HEK293 (cell line): ENCODE data around the gene TMEM150A.

ENCODE experiments used
- CTCF ChIA-PET: fragments of 350-600 bp; formaldehyde crosslinking; extraction: SDS; loops from one replicate; lab custom pipeline; 2021; ENCODE audit warnings: antibody characterized with exemption; lab: Yijun Ruan, JAX
- POLR2A ChIA-PET: fragments of 300-600 bp; formaldehyde crosslinking; extraction: SDS; loops from one replicate; lab custom pipeline; 2020; ENCODE audit warnings: antibody characterized with exemption, inconsistent platforms; lab: Yijun Ruan, JAX
- H3K27ac ChIP-seq: fragments of 200-500 bp; sonication (Bioruptor generic); 2 replicates; pipeline ENCODE4 v1.5.1; 2014; ENCODE audit warnings: low read depth, low read length, control low read depth, inconsistent platforms; ENCODE audit errors: extremely low read depth
- H3K36me3 ChIP-seq, 2 experiments: fragments of 200-500 bp in 1 of 2; sonication (Bioruptor generic) in 1 of 2; 1 replicate in 1 of 2; 2 replicates in 1 of 2; pipeline ENCODE4 v1.5.1; 2014 to 2017; ENCODE audit warnings: inconsistent platforms in 2 of 2, low read length in 2 of 2; ENCODE audit not compliant: control insufficient read depth in 2 of 2, insufficient read depth in 1 of 2
- H3K4me1 ChIP-seq: fragments of 200-500 bp; sonication (Bioruptor generic); 2 replicates; pipeline ENCODE4 v1.5.1; 2014; ENCODE audit warnings: mild to moderate bottlenecking, low read length, inconsistent platforms; ENCODE audit not compliant: control insufficient read depth, insufficient read depth
- H3K4me3 ChIP-seq: 2 replicates; pipeline ENCODE4 v1.5.1; 2011; ENCODE audit warnings: low read depth, mild to moderate bottlenecking, control low read depth, low read length, moderate library complexity
- H3K9me3 ChIP-seq: fragments of 200-500 bp; sonication (Bioruptor generic); 2 replicates; pipeline ENCODE4 v1.5.1; 2014; ENCODE audit warnings: low read depth, low read length, inconsistent platforms; ENCODE audit not compliant: control insufficient read depth, insufficient read depth
- PATZ1 ChIP-seq: fragments of 450-650 bp; formaldehyde crosslinking; IDR thresholded peaks from 2 replicates; pipeline ENCODE4 v1.5.1; 2016; ENCODE audit warnings: missing biosample characterization, missing genetic modification characterization
- REST ChIP-seq: fragments of 450-650 bp; formaldehyde crosslinking; IDR thresholded peaks from 2 replicates; pipeline ENCODE4 v1.5.1; 2016; ENCODE audit warnings: missing biosample characterization, missing genetic modification characterization
- SP2 ChIP-seq: fragments of 450-650 bp; formaldehyde crosslinking; IDR thresholded peaks from 2 replicates; pipeline ENCODE4 v1.5.1; 2016; ENCODE audit warnings: missing biosample characterization, missing genetic modification characterization
- YY2 ChIP-seq: fragments of 450-650 bp; formaldehyde crosslinking; IDR thresholded peaks from 2 replicates; pipeline ENCODE4 v1.5.1; 2016; ENCODE audit warnings: missing biosample characterization, missing genetic modification characterization
- ZBTB21 ChIP-seq: fragments of 450-650 bp; formaldehyde crosslinking; IDR thresholded peaks from 2 replicates; pipeline ENCODE4 v1.5.1; 2017; ENCODE audit warnings: missing biosample characterization, missing genetic modification characterization
- ZNF335 ChIP-seq: fragments of 450-650 bp; formaldehyde crosslinking; conservative IDR thresholded peaks from 2 replicates; pipeline ENCODE4 v1.5.1; 2016; ENCODE audit warnings: missing biosample characterization, missing genetic modification characterization
- ZNF354C ChIP-seq: fragments of 450-650 bp; formaldehyde crosslinking; IDR thresholded peaks from 2 replicates; pipeline ENCODE4 v1.5.1; 2016; ENCODE audit warnings: missing biosample characterization, missing genetic modification characterization, low read depth, borderline replicate concordance
- ZNF398 ChIP-seq: fragments of 450-650 bp; formaldehyde crosslinking; IDR thresholded peaks from 2 replicates; pipeline ENCODE4 v1.5.1; 2017; ENCODE audit warnings: missing biosample characterization, missing genetic modification characterization
- ZNF558 ChIP-seq: fragments of 450-650 bp; formaldehyde crosslinking; IDR thresholded peaks from 2 replicates; pipeline ENCODE4 v1.5.1; 2016; ENCODE audit warnings: missing biosample characterization, missing genetic modification characterization
- ZNF600 ChIP-seq: fragments of 450-650 bp; formaldehyde crosslinking; IDR thresholded peaks from 2 replicates; pipeline ENCODE4 v1.5.1; 2016; ENCODE audit warnings: missing biosample characterization, missing genetic modification characterization
- ZNF626 ChIP-seq: fragments of 450-650 bp; sonication (Bioruptor Pico); formaldehyde crosslinking; IDR thresholded peaks from 2 replicates; pipeline ENCODE4 v1.5.1; 2018; ENCODE audit warnings: missing biosample characterization, missing genetic modification characterization, inconsistent platforms
- ZNF830 ChIP-seq: fragments of 450-650 bp; IDR thresholded peaks from 2 replicates; pipeline ENCODE4 v1.5.0; 2018; ENCODE audit warnings: missing biosample characterization, missing genetic modification characterization, low read depth, mild to moderate bottlenecking, moderate library complexity

The TMEM150A gene

GRCh38 chr2:85601771-85602475 is 575 bp downstream of the TMEM150A start:
- peak overlapping the region; percentile 51; the same call in 1 of the 2 replicates for H3K27ac ChIP-seq
- peak overlapping the region; percentile 73 for H3K4me3 ChIP-seq
- peaks cover 11 to 31% of the 10 kb centered on the region in 2 experiments for H3K36me3 ChIP-seq
- peaks cover 9% of the 10 kb centered on the region for H3K4me1 ChIP-seq
- POLR2A ChIA-PET = interaction anchor here (0.5 to 3.0 kb wide), 9 partner anchors 10 to 695 kb away, joined by 3 to 31 read pairs (median 3); partner anchors contain the start of genes C2orf68, MAT2A and VAMP8
- CTCF ChIA-PET = interaction anchor here (0.6 to 1.2 kb wide), 3 partner anchors 40 to 216 kb away, joined by 3 to 7 read pairs (median 4); no protein-coding TSS in a partner anchor
- TF ChIP-seq ZNF335 (tag by site-specific recombination) (peak; percentile 88), ZNF558 (tag by site-specific recombination) (no peak), SP2 (tag by site-specific recombination) (peak; percentile 33), PATZ1 (tag by site-specific recombination) (0 out of 2 replicates have a peak, but pooled peaks have one; percentile 20), ZBTB21 (tag by site-specific recombination) (no peak), ZNF398 (tag by site-specific recombination) (peak; percentile 44), ZNF600 (peak; percentile 34; the same call in 1 of the 2 replicates), ZNF626 (tag by site-specific recombination) (no peak)
- no peaks in the 10 kb centered on the region for H3K9me3 ChIP-seq

DNA sequence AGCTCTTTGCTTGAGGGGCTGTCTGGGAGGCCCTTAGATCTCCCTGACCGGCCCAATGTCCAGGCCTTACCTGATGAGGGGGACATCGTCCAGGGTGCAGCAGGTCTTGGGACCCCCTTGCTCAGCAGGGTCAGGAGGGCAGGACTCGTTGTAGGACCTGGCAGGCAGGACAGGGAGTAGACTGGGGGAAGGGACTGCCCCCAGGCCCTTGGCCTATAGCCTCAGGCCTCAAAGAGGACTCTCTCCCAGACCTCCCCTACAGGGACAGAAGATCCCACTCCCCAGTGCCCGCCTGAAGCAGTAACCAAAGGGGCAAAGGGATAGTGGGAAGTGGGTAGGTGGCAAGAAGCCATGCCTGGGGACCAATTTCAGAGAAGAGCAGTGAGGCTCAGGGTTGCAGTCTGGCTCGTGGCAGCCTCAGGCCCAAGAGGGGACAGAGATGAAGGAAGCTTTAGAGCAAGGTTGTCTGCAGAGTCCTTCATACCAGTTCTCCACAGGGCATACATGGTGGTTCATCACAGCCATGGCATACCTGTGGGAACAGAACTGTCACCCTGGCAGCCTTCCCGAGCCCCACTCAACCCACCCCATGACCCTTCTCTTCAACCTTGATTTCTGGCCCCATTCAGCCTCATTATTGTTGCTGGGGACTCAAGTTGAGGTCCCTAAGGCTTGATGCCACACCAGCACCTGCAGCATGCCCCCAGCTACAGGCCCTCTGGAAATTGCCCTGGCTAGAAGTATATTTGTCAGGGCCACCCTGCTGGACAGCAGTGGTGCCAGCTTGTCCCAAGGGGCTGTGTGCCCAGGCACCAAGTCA is 1.3 kb downstream of the TMEM150A start:
- CTCF ChIA-PET = interaction anchor here (0.6 to 1.1 kb wide), 3 partner anchors 39 to 216 kb away, joined by 3 to 4 read pairs (median 3); no protein-coding TSS in a partner anchor
- no peak for TF ChIP-seq YY2 (tag by site-specific recombination)
- peak; percentile 24; the same call in 1 of the 2 replicates for TF ChIP-seq REST (tag by site-specific recombination)
- TF ChIP-seq ZNF354C (tag by site-specific recombination) = no peak
- TF ChIP-seq ZNF830 (tag by site-specific recombination) = no peak
- Histone ChIP-seq H3K36me3 (peaks cover 7 to 35% of the 10 kb centered on the region in 2 experiments; a peak in 2 of 3 replicates), H3K4me1 (peaks cover 9% of the 10 kb centered on the region), H3K9me3 (no peaks in the 10 kb centered on the region), H3K4me3 (no peak overlapping the region), H3K27ac (no peak overlapping the region)
- POLR2A ChIA-PET = interaction anchor here (0.6 to 3.0 kb wide), 5 partner anchors 11 to 694 kb away, joined by 3 to 31 read pairs (median 3); partner anchors contain the start of genes C2orf68 and MAT2A
